HCT116 (cell line): Measurements from ENCODE around the gene ARFRP1. TPM values are rescaled to one million over a fixed set of nuclear protein-coding genes. Genes with fewer than 3 reads are reported as not detected.

Experiments
- ATAC-seq: fragments of 200-7000 bp; cut with Tn5 transposase; 2 replicates; pipeline ENCODE4 v1.9.1; 2020; ENCODE audit warnings: mild to moderate bottlenecking, moderate library complexity
- BruUV-seq: library from RNA; stranded (reverse); fragments of 400-500 nt; replicated peaks from 2 replicates; lab custom pipeline; 2021; lab: Mats Ljungman, UMichigan
- CTCF ChIA-PET: fragments of 300-600 bp; sonication (Branson Sonifier 250); formaldehyde crosslinking; loops from one replicate; lab custom pipeline; 2021; ENCODE audit warnings: antibody characterized with exemption; lab: Charles Lee
- POLR2A ChIA-PET: fragments of 300-600, 350-600 bp; sonication (Branson Sonifier 250); formaldehyde crosslinking; loops from one replicate; lab custom pipeline; 2021; ENCODE audit warnings: antibody characterized with exemption; lab: Charles Lee
- RAD21 ChIA-PET, 2 experiments: fragments of 300-600 bp; sonication (Branson Sonifier 250); formaldehyde crosslinking; loops; one replicate each; lab custom pipeline; 2023; ENCODE audit warnings: low total read pairs in 2 of 2; ENCODE audit not compliant: uncharacterized antibody in 2 of 2, unreplicated experiment in 2 of 2, low non-redundant PET in 1 of 2; lab: Charles Lee
- DNase-seq: peaks from one replicate; pipeline ENCODE4 v3.0.0-alpha.2; 2010; ENCODE audit warnings: low read depth, low spot score
- H2AFZ ChIP-seq: fragments of 200-600 bp; shearing (Covaris generic), sonication (generic); 2 replicates; pipeline ENCODE4 v1.6.1; 2017; ENCODE audit warnings: low read depth, mixed run types, mixed read lengths, antibody characterized with exemption, low read length; ENCODE audit not compliant: poor library complexity, severe bottlenecking
- H3K27ac ChIP-seq: 2 replicates; pipeline ENCODE4 v1.5.1; 2012; ENCODE audit warnings: low read depth, low read length
- H3K27me3 ChIP-seq: fragments of 200-600 bp; sonication (generic); 2 replicates; pipeline ENCODE4 v1.6.1; 2016; ENCODE audit warnings: mixed run types, low read length, mixed read lengths; ENCODE audit not compliant: insufficient read depth
- H3K36me3 ChIP-seq, 2 experiments: fragments of 200-500 bp in 1 of 2; fragments of 200-600 bp in 1 of 2; sonication (Bioruptor generic) in 1 of 2; sonication (generic) in 1 of 2; 2 replicates each; pipeline versions ENCODE4 v1.5.1 to v1.6.1; 2014 to 2016; ENCODE audit warnings: low read length in 2 of 2, inconsistent platforms in 1 of 2, mixed read lengths in 1 of 2, mixed run types in 1 of 2; ENCODE audit not compliant: insufficient read depth in 2 of 2, control insufficient read depth in 1 of 2
- H3K4me1 ChIP-seq, 2 experiments: fragments of 200-600 bp in 1 of 2; sonication (generic) in 1 of 2; 2 replicates each; pipeline versions ENCODE4 v1.5.1 to v1.6.1; 2012 to 2017; ENCODE audit warnings: low read length in 2 of 2, inconsistent platforms in 1 of 2, mild to moderate bottlenecking in 1 of 2, mixed read lengths in 1 of 2, mixed run types in 1 of 2, moderate library complexity in 1 of 2; ENCODE audit not compliant: insufficient read depth in 2 of 2, control insufficient read depth in 1 of 2
- H3K4me2 ChIP-seq: fragments of 200-600 bp; sonication (generic); 2 replicates; pipeline ENCODE4 v1.6.1; 2017; ENCODE audit warnings: mixed run types, low read length, mixed read lengths
- H3K4me3 ChIP-seq, 2 experiments: fragments of 200-600 bp in 1 of 2; sonication (generic) in 1 of 2; replicated peaks in 1 of 2; 2 replicates each; pipeline ENCODE4 v1.5.1; 2011 to 2016; ENCODE audit warnings: low read length in 2 of 2, control low read depth in 1 of 2, low read depth in 1 of 2, mild to moderate bottlenecking in 1 of 2, mixed read lengths in 1 of 2, mixed run types in 1 of 2
- H3K79me2 ChIP-seq: fragments of 200-600 bp; sonication (generic); 2 replicates; pipeline ENCODE4 v1.6.1; 2017; ENCODE audit warnings: mild to moderate bottlenecking, mixed run types, low read length, moderate library complexity, mixed read lengths; ENCODE audit not compliant: insufficient read depth
- H3K9ac ChIP-seq: fragments of 200-600 bp; sonication (generic); 2 replicates; pipeline ENCODE4 v1.6.1; 2016; ENCODE audit warnings: low read length, mixed read lengths
- H3K9me2 ChIP-seq: fragments of 200-600 bp; sonication (generic), shearing (Covaris generic); 2 replicates; pipeline ENCODE4 v1.6.1; 2017; ENCODE audit warnings: mixed run types, mild to moderate bottlenecking, moderate library complexity; ENCODE audit not compliant: insufficient read depth
- H3K9me3 ChIP-seq, 2 experiments: fragments of 200-500 bp in 1 of 2; fragments of 200-600 bp in 1 of 2; sonication (Bioruptor generic) in 1 of 2; sonication (generic) in 1 of 2; 2 replicates each; pipeline ENCODE4 v1.6.1; 2014 to 2017; ENCODE audit warnings: low read length in 2 of 2, mixed read lengths in 2 of 2, inconsistent platforms in 1 of 2, low read depth in 1 of 2, mild to moderate bottlenecking in 1 of 2, mixed run types in 1 of 2, moderate library complexity in 1 of 2; ENCODE audit not compliant: control insufficient read depth in 1 of 2, insufficient read depth in 1 of 2
- H4K20me1 ChIP-seq: fragments of 200-600 bp; sonication (generic), shearing (Covaris generic); 2 replicates; pipeline ENCODE4 v1.6.1; 2017; ENCODE audit warnings: mixed run types, mild to moderate bottlenecking, moderate library complexity; ENCODE audit not compliant: insufficient read depth
- ATF3 ChIP-seq: IDR thresholded peaks from 2 replicates; pipeline ENCODE4 v1.6.1; 2012
- EGR1 ChIP-seq: IDR thresholded peaks from 2 replicates; pipeline ENCODE4 v1.6.1; 2012; ENCODE audit warnings: low read depth
- FOSL1 ChIP-seq: IDR thresholded peaks from 2 replicates; pipeline ENCODE4 v1.6.1; 2012; ENCODE audit warnings: low read depth
- POLR2AphosphoS5 ChIP-seq: IDR thresholded peaks from 2 replicates; pipeline ENCODE4 v1.6.1; 2011; ENCODE audit warnings: mild to moderate bottlenecking, low read depth, low read length, moderate library complexity
- RAD21 ChIP-seq: IDR thresholded peaks from 2 replicates; pipeline ENCODE4 v1.6.1; 2012; ENCODE audit warnings: low read depth, mild to moderate bottlenecking
- SIN3A ChIP-seq: IDR thresholded peaks from 2 replicates; pipeline ENCODE4 v1.6.1; 2012; ENCODE audit warnings: low read depth
- SP1 ChIP-seq: IDR thresholded peaks from 2 replicates; pipeline ENCODE4 v1.6.1; 2012; ENCODE audit warnings: low read depth
- YY1 ChIP-seq: IDR thresholded peaks from 2 replicates; pipeline ENCODE4 v1.6.1; 2011; ENCODE audit warnings: low read length, low read depth, moderate library complexity, mild to moderate bottlenecking; ENCODE audit not compliant: insufficient replicate concordance; ENCODE audit errors: extremely low read depth
- ZFX ChIP-seq: fragments of 450-650 bp; IDR thresholded peaks from 2 replicates; pipeline ENCODE4 v1.6.1; 2017
- ZNF274 ChIP-seq: fragments of 200-500 bp; sonication (Bioruptor generic); IDR thresholded peaks from 2 replicates; pipeline ENCODE4 v1.6.1; 2014; ENCODE audit warnings: mild to moderate bottlenecking, low read depth, low read length, inconsistent platforms
- intact Hi-C: fragments of 100-400 bp; cut with micrococcal nuclease; formaldehyde crosslinking; loops from 2 replicates; pipeline ENCODE4 v1.10.0; 2022
- total RNA-seq: library from RNA; stranded (reverse); gene quantifications from one replicate; pipeline ENCODE4 v1.2.1, GENCODE V29; 2021; ENCODE audit not compliant: unreplicated experiment

ARFRP1 gene
- total RNA-seq, 1 experiment from 2014 or later = 53.7 TPM

DNA sequence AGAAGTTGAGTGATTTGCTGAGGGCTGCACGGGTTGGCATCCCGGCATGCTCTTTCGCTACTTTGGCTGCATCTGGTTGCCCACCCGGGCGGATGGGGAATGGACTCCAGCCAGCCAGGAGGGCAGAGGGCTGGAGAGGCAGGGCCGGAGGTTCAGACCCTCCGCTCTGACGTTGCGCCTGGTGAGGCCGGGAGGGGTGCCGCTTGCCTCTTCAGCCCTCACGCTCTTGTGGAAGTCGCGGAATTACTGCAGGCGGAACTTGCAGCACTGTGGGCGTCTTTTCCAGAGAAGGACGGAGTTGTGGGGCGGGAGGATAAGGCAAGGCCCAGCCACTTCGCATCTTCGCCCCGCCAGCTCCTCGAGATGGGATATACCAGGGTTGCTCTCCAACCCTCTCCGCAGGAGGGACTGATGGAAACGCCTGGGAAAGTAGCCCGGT, 49.0 kb downstream of the ARFRP1 start:
- TF ChIP-seq FOSL1 (no peak), EGR1 (no peak), RAD21 (no peak), SIN3A (no peak), POLR2AphosphoS5 (peak; percentile 5; the same call in 1 of the 2 replicates), ZNF274 (no peak), SP1 (no peak)
- TF ChIP-seq, all 23 proteins: peak for 1
- H3K27me3 ChIP-seq = no peaks in the 10 kb centered on the region

GRCh38 chr20:63657937-63658748, 49.6 kb downstream of the ARFRP1 start, which contains the start of gene RTEL1:
TSS of gene RTEL1 (plus strand) at chr20:63658312. CDS start at chr20:63659403, 1,091 bp downstream.
- Histone ChIP-seq H3K4me1 (peaks cover 16 to 41% of the 10 kb centered on the region in 2 experiments), H3K4me2 (peak within 1 kb of the TSS; percentile 97), H3K4me3 (peak within 1 kb of the TSS; percentile 82 to 99), H3K27ac (peak within 1 kb of the TSS; percentile 73), H3K36me3 (peaks cover 6 to 12% of the 10 kb centered on the region in 2 experiments), H3K27me3 (no peaks in the 10 kb centered on the region), H2AFZ (no peak within 1 kb of the TSS), H3K9me3 (no peaks in the 10 kb centered on the region), H3K79me2 (peaks cover 40% of the 10 kb centered on the region), H4K20me1 (no peaks in the 10 kb centered on the region), H3K9ac (peak within 1 kb of the TSS; percentile 82), H3K9me2 (no peaks in the 10 kb centered on the region)
- POLR2A ChIA-PET = interaction anchor here (0.8 to 1.5 kb wide), 9 partner anchors 9 to 206 kb away, joined by 3 to 14 read pairs (median 4); partner anchors contain the start of gene HELZ2
- ATAC-seq = peak; percentile 86
- RAD21 ChIA-PET = interaction anchor here (1.0 to 1.3 kb wide), 2 partner anchors 24 kb away, joined by 3 to 5 read pairs; no protein-coding TSS in a partner anchor
- TF ChIP-seq YY1 (peak; percentile 50), ZFX (peak; percentile 98), POLR2AphosphoS5 (peak; percentile 57; the same call in 1 of the 2 replicates), ATF3 (no peak)
- CTCF ChIA-PET = interaction anchor here (1.0 kb wide), 1 partner anchor 16 kb away, joined by 5 read pairs; no protein-coding TSS in a partner anchor
- BruUV-seq = TSS peak; percentile 33
- peak; percentile 80 for DNase-seq
- intact Hi-C loops = loop anchor here (1.0 kb wide), 2 partner anchors 24 to 30 kb away; no protein-coding TSS in a partner anchor

More for the DNA sequence above, 49.0 kb downstream of the ARFRP1 start:
- Histone ChIP-seq H3K4me1 (peaks cover 16 to 37% of the 10 kb centered on the region in 2 experiments), H3K4me3 (peak overlapping the region; percentile 82 to 99), H3K79me2 (peaks cover 45% of the 10 kb centered on the region), H3K9ac (peak overlapping the region; percentile 82), H3K27ac (peak overlapping the region; percentile 73), H3K36me3 (peaks cover 9 to 15% of the 10 kb centered on the region in 2 experiments), H3K9me2 (no peaks in the 10 kb centered on the region), H2AFZ (no peak overlapping the region), H4K20me1 (no peaks in the 10 kb centered on the region), H3K9me3 (no peaks in the 10 kb centered on the region), H3K4me2 (peak overlapping the region; percentile 97)
- ChIA-PET RAD21 (interaction anchor here (0.6 to 1.3 kb wide), 3 partner anchors 24 to 28 kb away, joined by 3 to 5 read pairs (median 4); no protein-coding TSS in a partner anchor), CTCF (interaction anchor here (1.0 kb wide), 1 partner anchor 17 kb away, joined by 5 read pairs; no protein-coding TSS in a partner anchor), POLR2A (interaction anchor here (0.8 to 1.5 kb wide), 9 partner anchors 9 to 205 kb away, joined by 3 to 14 read pairs (median 4); partner anchors contain the start of gene HELZ2)
- intact Hi-C loops = loop anchor here (1.0 kb wide), 2 partner anchors 24 to 30 kb away; no protein-coding TSS in a partner anchor
- peak; percentile 31 for ATAC-seq
- BruUV-seq = no TSS peak
- DNase-seq = no peak
